A549 (cell line): ENCODE measurements around the gene KIF1A. TPM values are rescaled to one million over a fixed set of nuclear protein-coding genes. Genes with fewer than 3 reads are reported as not detected.

Experiments used
- ATAC-seq, 2 experiments: fragments of 200-7000 bp in 1 of 2; fragments of >200 bp in 1 of 2; cut with Nextera tagmentation in 1 of 2; cut with Tn5 transposase in 1 of 2; 3 replicates each; pipeline versions ENCODE4 v1.8.0 to v1.9.1; 2018 to 2020; ENCODE audit warnings: mild to moderate bottlenecking in 1 of 2, moderate library complexity in 1 of 2
- CTCF ChIA-PET: fragments of 300-600 bp; sonication (Branson Sonifier 250); formaldehyde crosslinking; extraction: SDS; loops from one replicate; lab custom pipeline; 2021; ENCODE audit warnings: antibody characterized with exemption, inconsistent platforms; lab: Yijun Ruan, JAX
- POLR2A ChIA-PET: fragments of 350-600 bp; formaldehyde crosslinking; extraction: SDS; loops from one replicate; lab custom pipeline; 2021; ENCODE audit warnings: antibody characterized with exemption, inconsistent platforms; lab: Yijun Ruan, JAX
- DNase-seq, 2 experiments: peaks; one replicate each; pipeline versions ENCODE4 v3.0.0 to v3.0.0-alpha.2; 2011 to 2016; ENCODE audit warnings: low read depth in 1 of 2, low spot score in 1 of 2
- FAIRE-seq: peaks from 2 replicates; lab custom pipeline; 2011; peaks lifted over from hg19 to GRCh38; lab: Jason Lieb, UNC
- H3K27ac ChIP-seq, 2 experiments: fragments of >200 bp; sonication (Bioruptor Twin); formaldehyde crosslinking; 3 replicates each; pipeline ENCODE4 v1.5.1; 2016 to 2017
- H3K4me1 ChIP-seq: fragments of >200 bp; sonication (Bioruptor Twin); formaldehyde crosslinking; 3 replicates; pipeline ENCODE4 v1.6.1; 2016
- H3K4me2 ChIP-seq: fragments of >200 bp; sonication (Bioruptor Twin); formaldehyde crosslinking; 3 replicates; pipeline ENCODE4 v1.6.1; 2016
- H3K4me3 ChIP-seq: fragments of >200 bp; sonication (Bioruptor Twin); formaldehyde crosslinking; 3 replicates; pipeline ENCODE4 v1.5.1; 2016
- H3K9me3 ChIP-seq: fragments of >200 bp; sonication (Bioruptor Twin); formaldehyde crosslinking; 3 replicates; pipeline ENCODE4 v1.6.1; 2016
- BHLHE40 ChIP-seq: IDR thresholded peaks from 2 replicates; pipeline ENCODE4 v1.6.1; 2012; ENCODE audit warnings: low read depth, low read length, inconsistent platforms
- CBX2 ChIP-seq: fragments of 200-600 bp; sonication (generic); IDR thresholded peaks from 2 replicates; pipeline ENCODE4 v1.6.1; 2016; ENCODE audit warnings: low read depth, mild to moderate bottlenecking, borderline replicate concordance
- CEBPB ChIP-seq, 2 experiments: fragments of >200 bp in 1 of 2; sonication (Bioruptor Twin) in 1 of 2; formaldehyde crosslinking in 1 of 2; IDR thresholded peaks; 2 replicates each; pipeline ENCODE4 v1.6.1; 2012 to 2016
- CHD2 ChIP-seq: fragments of 150-350 bp; IDR thresholded peaks from 2 replicates; pipeline ENCODE4 v1.6.1; 2014; ENCODE audit warnings: low read length; ENCODE audit not compliant: partially characterized antibody
- CHD4 ChIP-seq: fragments of 200-600 bp; sonication (generic); IDR thresholded peaks from 2 replicates; pipeline ENCODE4 v1.6.1; 2016; ENCODE audit warnings: antibody characterized with exemption, mild to moderate bottlenecking, borderline replicate concordance
- E2F6 ChIP-seq: IDR thresholded peaks from 2 replicates; pipeline ENCODE4 v1.6.1; 2012; ENCODE audit warnings: low read depth, borderline replicate concordance
- EHMT2 ChIP-seq: fragments of 200-600 bp; sonication (generic); IDR thresholded peaks from 2 replicates; pipeline ENCODE4 v1.6.1; 2016; ENCODE audit warnings: antibody characterized with exemption, low read depth, mild to moderate bottlenecking, moderate library complexity
- FOSB ChIP-seq: fragments of 250-450 bp; sonication (Bioruptor Pico); IDR thresholded peaks from 2 replicates; pipeline ENCODE4 v1.5.0; 2020; ENCODE audit warnings: mild to moderate bottlenecking, moderate library complexity
- FOSL2 ChIP-seq, 2 experiments: fragments of 450-650 bp in 1 of 2; fragments of >200 bp in 1 of 2; sonication (Bioruptor Twin) in 1 of 2; formaldehyde crosslinking; IDR thresholded peaks; 2 replicates each; pipeline versions ENCODE4 v1.5.0 to v1.6.1; 2016 to 2020; ENCODE audit warnings: mild to moderate bottlenecking in 1 of 2, moderate library complexity in 1 of 2
- HDAC2 ChIP-seq: fragments of 200-600 bp; sonication (generic); IDR thresholded peaks from 2 replicates; pipeline ENCODE4 v1.6.1; 2016
- HOXA7 ChIP-seq: fragments of 250-450 bp; sonication (Bioruptor Pico); IDR thresholded peaks from 2 replicates; pipeline ENCODE4 v1.5.0; 2020; ENCODE audit warnings: mild to moderate bottlenecking, moderate library complexity
- NR3C1 ChIP-seq: fragments of >200 bp; sonication (Bioruptor Twin); formaldehyde crosslinking; IDR thresholded peaks from 3 replicates; pipeline ENCODE4 v1.6.1; 2017
- POLR2A ChIP-seq: IDR thresholded peaks from 2 replicates; pipeline ENCODE4 v1.6.1; 2012; ENCODE audit warnings: mild to moderate bottlenecking, low read length
- POLR2AphosphoS2 ChIP-seq: conservative IDR thresholded peaks from 2 replicates; pipeline ENCODE4 v1.6.1; 2012; ENCODE audit warnings: low read length, improper control_type of control experiment, inconsistent platforms
- RARB ChIP-seq: fragments of 250-450 bp; sonication (Bioruptor Pico); IDR thresholded peaks from 2 replicates; pipeline ENCODE4 v1.8.0; 2021; ENCODE audit warnings: mild to moderate bottlenecking, moderate library complexity
- REST ChIP-seq: fragments of 200-600 bp; sonication (generic); IDR thresholded peaks from 2 replicates; pipeline ENCODE4 v1.6.1; 2016; ENCODE audit warnings: antibody characterized with exemption, mild to moderate bottlenecking, moderate library complexity
- RNF2 ChIP-seq: fragments of 200-600 bp; sonication (generic); IDR thresholded peaks from 2 replicates; pipeline ENCODE4 v1.6.1; 2016; ENCODE audit warnings: low read depth, mild to moderate bottlenecking, antibody characterized with exemption, moderate library complexity, borderline replicate concordance
- ZC3H11A ChIP-seq: fragments of 450-650 bp; IDR thresholded peaks from 2 replicates; pipeline ENCODE4 v1.6.1; 2014; ENCODE audit warnings: antibody characterized with exemption, mild to moderate bottlenecking
- ZFP36 ChIP-seq: fragments of 450-650 bp; IDR thresholded peaks from 2 replicates; pipeline ENCODE4 v1.6.1; 2014; ENCODE audit warnings: borderline replicate concordance; ENCODE audit not compliant: partially characterized antibody
- ZNF302 ChIP-seq: fragments of 250-450 bp; sonication (Bioruptor Pico); IDR thresholded peaks from 2 replicates; pipeline ENCODE4 v1.9.0; 2021; ENCODE audit warnings: inconsistent platforms, mild to moderate bottlenecking, moderate library complexity
- ZSCAN20 ChIP-seq: fragments of 250-450 bp; sonication (Bioruptor Pico); IDR thresholded peaks from 2 replicates; pipeline ENCODE4 v1.8.0; 2022; ENCODE audit warnings: mild to moderate bottlenecking, moderate library complexity
- WGBS: methylation state at CpG from one replicate; pipeline ENCODE4 v1.1.6; 2017; ENCODE audit errors: missing lambda C conversion rate; 5-methylcytosine and 5-hydroxymethylcytosine counted together
- polyA plus RNA-seq, 4 experiments: library from polyadenylated mRNA; depleted of rRNA in 3 of 4; stranded (reverse); fragments of >200 nt; fragmentation: RNase III in 1 of 4; extraction: RNeasy Plus Mini Kit Qiagen cat#74134 plus additional on column Dnase treatment in 1 of 4; gene quantifications; 2 replicates in 3 of 4; 3 replicates in 1 of 4; pipeline ENCODE4 v1.2.3, GENCODE V29; 2011 to 2017
- TF ChIP-seq, protein P1 (sequence below): fragments of 450-650 bp; IDR thresholded peaks from 2 replicates; pipeline ENCODE4 v1.6.1; 2014; ENCODE audit warnings: antibody characterized with exemption
- TF ChIP-seq, protein P2 (sequence below): fragments of 250-450 bp; sonication (Bioruptor Pico); IDR thresholded peaks from 2 replicates; pipeline ENCODE4 v1.5.0; 2020; ENCODE audit warnings: low read depth, mild to moderate bottlenecking, moderate library complexity

KIF1A gene
- polyA plus RNA-seq, 2 of the 4 experiments (the other 2 are of a cell fraction) = 0.28 to 0.50 TPM

DNA sequence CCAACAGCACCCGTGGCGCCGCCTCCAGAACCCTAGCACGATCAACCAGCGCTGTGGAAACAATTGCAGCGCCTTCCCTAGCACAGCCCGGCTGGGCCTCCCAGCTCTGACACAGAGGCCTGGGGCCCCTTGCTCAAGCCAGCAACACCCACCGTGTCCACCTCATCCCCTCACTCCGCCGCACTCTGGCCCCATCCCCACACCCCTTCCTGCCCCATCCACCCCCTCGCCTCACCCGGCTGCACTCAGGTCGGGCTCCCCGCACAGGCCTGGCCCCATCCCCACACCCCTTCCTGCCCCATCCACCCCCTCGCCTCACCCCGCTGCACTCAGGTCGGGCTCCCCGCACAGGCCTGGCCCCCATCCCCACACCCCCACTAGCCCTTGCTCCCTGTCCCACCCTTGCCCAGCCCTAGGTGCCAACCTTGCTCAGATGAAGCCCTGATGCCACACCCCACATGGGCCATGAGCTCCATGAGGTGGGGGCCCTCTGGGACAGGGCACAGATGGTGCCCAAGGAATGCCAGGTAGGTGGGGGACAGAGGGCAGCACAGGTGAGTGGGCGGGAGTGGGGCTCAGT, 28.7 kb downstream of the KIF1A start:
- DNase-seq = no peak
- FAIRE-seq = no peak
- Histone ChIP-seq H3K9me3 (no peaks in the 10 kb centered on the region), H3K4me2 (no peak overlapping the region), H3K4me3 (no peak overlapping the region), H3K4me1 (no peaks in the 10 kb centered on the region), H3K27ac (no peak overlapping the region)
- ATAC-seq = no peak
- TF ChIP-seq BHLHE40 (no peak), REST (no peak), ZSCAN20 (no peak), RARB (CRISPR knock-in tag) (no peak), CEBPB (IDR thresholded peaks at IDR 0.05) (no peak), NR3C1 (no peak), FOSL2 (IDR thresholded peaks at IDR 0.05) (no peak), FOSL2 (CRISPR knock-in tag; IDR thresholded peaks at IDR 0.05) (no peak), EHMT2 (no peak)
- TF ChIP-seq, protein P1, sequence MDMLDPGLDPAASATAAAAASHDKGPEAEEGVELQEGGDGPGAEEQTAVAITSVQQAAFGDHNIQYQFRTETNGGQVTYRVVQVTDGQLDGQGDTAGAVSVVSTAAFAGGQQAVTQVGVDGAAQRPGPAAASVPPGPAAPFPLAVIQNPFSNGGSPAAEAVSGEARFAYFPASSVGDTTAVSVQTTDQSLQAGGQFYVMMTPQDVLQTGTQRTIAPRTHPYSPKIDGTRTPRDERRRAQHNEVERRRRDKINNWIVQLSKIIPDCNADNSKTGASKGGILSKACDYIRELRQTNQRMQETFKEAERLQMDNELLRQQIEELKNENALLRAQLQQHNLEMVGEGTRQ = no peak
- ChIA-PET CTCF (interaction anchor here (0.7 kb wide), 1 partner anchor 8 kb away, joined by 3 read pairs; no protein-coding TSS in a partner anchor), POLR2A (no interaction called here)
- WGBS = 82% methylated on average over 8 of the region's 19 CpGs

DNA sequence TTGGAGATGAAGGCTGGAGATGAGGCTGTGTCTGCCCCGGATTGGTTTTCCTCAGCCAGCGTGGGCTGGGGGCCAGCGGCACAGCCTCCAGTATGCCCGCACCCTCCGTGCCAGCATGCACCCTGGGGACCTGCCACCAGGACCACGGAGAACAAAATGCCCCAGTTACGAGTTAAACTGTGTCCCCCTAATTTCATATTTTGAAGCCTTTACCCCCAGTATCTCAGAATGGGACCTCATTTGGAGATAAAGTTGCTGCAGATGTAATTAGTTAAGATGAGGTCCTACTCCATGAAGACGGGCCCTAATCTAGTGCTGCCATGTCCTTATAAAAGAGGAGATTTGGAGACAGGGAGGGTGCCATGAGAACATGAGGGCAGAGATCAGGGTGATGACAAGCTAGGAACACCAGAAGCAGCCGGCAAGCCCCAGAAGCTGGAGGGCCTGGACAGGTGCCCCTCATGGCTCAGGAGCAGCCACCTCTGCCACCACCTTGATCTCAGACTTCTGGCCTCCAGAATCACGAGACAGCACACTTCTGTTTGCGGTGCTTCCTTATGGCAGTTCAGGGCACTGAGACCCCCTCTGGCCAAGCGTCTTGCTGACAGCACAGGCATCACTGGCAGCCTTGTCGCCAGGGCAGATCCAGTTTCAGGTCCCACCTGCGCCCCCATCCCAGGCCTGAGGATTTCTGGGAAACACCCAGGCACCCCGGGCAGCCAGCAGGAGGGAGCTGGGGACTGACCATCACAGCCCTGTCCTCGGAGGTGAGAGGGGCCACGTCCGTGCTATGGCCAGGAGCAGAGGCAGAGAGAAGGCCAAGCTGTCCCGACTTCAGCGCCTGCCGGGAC, 29.4 kb downstream of the KIF1A start:
- CTCF ChIA-PET = interaction anchor here (0.7 kb wide), 1 partner anchor 9 kb away, joined by 3 read pairs; no protein-coding TSS in a partner anchor
- Histone ChIP-seq H3K4me2 (no peak overlapping the region), H3K9me3 (no peaks in the 10 kb centered on the region), H3K4me3 (no peak overlapping the region), H3K4me1 (no peaks in the 10 kb centered on the region), H3K27ac (no peak overlapping the region)
- DNase-seq (no peak), FAIRE-seq (no peak), ATAC-seq (no peak)
- WGBS = 77% methylated on average over 16 of the region's 21 CpGs
- POLR2A ChIA-PET = no interaction called here
- no peak for TF ChIP-seq ZNF302 (CRISPR knock-in tag)
- TF ChIP-seq CBX2 = no peak
- no peak for TF ChIP-seq FOSB (CRISPR knock-in tag)
- no peak for TF ChIP-seq HDAC2
- TF ChIP-seq POLR2AphosphoS2 = no peak
- no peak for TF ChIP-seq E2F6
- TF ChIP-seq RNF2 = no peak
- TF ChIP-seq FOSL2 (IDR thresholded peaks at IDR 0.05) = no peak
- TF ChIP-seq FOSL2 (CRISPR knock-in tag; IDR thresholded peaks at IDR 0.05) = no peak
- no peak for TF ChIP-seq HOXA7
- no peak for TF ChIP-seq POLR2A
- TF ChIP-seq ZSCAN20 = no peak
- TF ChIP-seq EHMT2 = no peak
- no peak for TF ChIP-seq CHD2
- TF ChIP-seq ZFP36 = no peak
- no peak for TF ChIP-seq ZC3H11A
- TF ChIP-seq, protein P2, sequence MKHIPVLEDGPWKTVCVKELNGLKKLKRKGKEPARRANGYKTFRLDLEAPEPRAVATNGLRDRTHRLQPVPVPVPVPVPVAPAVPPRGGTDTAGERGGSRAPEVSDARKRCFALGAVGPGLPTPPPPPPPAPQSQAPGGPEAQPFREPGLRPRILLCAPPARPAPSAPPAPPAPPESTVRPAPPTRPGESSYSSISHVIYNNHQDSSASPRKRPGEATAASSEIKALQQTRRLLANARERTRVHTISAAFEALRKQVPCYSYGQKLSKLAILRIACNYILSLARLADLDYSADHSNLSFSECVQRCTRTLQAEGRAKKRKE (CRISPR knock-in tag) = no peak
- TF ChIP-seq CHD4 = no peak
